HG03097 (cell line): ENCODE results near the gene ABCB11.

Experiments used
- ATAC-seq: cut with Tn5 transposase; IDR thresholded peaks from one replicate; pipeline ENCODE4 v1.9.1; 2021; ENCODE audit not compliant: unreplicated experiment, low FRiP score

The ABCB11 gene

DNA sequence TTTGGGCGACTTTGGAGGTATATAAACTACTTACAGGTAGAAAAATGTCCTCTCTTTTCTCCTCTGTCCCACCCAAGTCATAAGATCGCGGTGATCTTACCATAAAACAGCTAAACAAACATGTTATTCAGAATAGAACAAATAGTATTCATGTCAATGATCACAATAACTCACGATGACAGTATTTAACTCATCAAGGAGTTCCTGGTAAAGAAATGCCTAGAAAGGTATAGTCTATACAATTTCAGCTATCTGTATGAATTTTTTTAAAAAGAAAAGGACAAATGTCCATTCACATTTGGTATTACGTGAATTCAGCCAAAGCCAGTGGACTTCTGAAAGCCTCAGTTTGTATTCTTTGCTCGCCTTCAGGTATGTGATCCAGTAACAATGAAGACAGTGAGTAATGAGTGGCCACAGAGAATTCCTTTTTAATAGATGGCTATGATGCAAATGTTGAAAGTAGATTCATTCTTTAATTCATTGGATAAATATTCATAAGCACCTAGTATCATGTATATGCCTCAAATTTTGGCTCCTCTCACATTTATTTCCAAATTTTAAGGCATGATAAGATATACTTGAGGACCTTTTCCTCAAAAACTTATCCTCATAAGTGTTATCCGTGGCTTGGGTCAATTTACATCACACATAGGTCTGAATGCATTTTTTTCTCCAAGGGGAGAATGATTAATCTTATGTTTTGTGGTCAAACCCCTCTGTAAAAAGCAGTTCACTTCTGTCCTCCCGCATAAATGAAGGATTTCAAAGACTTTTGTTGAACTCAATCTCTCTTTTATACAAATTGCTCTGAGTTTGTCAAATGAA is 20.3 kb downstream of the ABCB11 start:
- no peak for ATAC-seq

DNA sequence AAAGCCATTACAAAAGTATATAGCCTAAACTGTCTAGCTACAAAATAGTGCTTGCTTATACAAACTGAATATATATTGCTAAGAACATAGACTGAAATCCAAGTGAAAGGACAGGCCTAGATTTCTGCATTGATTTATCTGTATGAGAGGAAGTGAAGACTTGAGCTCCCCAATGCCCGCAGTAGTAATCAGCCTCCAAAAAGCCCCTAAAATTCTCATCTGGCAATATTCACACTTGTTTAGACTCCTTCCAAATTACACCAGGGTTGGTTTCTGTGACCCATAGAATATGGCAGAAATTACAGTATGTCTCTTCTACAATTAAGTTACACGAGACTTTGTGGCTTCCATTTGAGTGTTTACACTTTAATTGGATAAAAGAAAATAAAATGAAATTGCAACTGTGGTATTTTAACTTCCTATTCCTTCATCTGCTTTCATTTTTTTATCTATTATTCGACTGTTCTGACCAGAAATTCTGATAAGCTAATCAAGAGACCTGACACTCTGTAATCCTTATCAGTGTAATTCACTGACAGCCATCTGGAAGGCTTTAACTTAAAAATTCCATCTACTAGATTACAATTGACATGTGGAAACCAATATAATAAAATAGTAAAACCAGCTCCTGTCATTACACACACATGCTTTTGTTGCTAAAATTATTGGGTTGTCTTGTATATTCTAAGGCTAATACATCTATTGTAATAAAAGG is 21.1 kb downstream of the ABCB11 start:
- ATAC-seq: no peak

GRCh38 chr2:169007941-169008340 is 23.2 kb downstream of the ABCB11 start:
- ATAC-seq: no peak

- ATAC-seq: no peak
These were observed 23.8 kb downstream of the ABCB11 start for GRCh38 chr2:169007356-169007755.

DNA sequence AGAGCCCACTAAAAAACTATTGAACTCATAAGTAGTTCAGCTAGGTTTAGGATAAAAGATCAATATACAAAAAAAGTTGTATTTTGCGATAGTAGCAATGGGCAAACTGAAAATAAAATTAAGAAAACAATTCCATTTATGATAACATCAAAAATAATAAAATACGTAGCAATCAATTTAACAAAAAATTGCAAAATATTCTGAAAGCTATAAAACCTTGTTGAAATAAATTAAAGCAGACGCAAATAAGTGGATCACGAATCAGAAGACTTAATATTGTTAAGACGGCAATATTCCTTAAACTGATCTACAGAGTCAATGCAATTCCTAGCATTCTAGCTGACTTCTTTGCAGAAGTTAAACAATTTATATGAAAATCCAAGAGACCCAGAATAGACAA is 24.5 kb downstream of the ABCB11 start:
- ATAC-seq: no peak

GRCh38 chr2:169005994-169006393 is 25.1 kb downstream of the ABCB11 start:
- no peak for ATAC-seq

GRCh38 chr2:169005080-169005598 is 26.0 kb downstream of the ABCB11 start:
- no peak for ATAC-seq

GRCh38 chr2:169002161-169002738 is 28.9 kb downstream of the ABCB11 start:
- no peak for ATAC-seq

DNA sequence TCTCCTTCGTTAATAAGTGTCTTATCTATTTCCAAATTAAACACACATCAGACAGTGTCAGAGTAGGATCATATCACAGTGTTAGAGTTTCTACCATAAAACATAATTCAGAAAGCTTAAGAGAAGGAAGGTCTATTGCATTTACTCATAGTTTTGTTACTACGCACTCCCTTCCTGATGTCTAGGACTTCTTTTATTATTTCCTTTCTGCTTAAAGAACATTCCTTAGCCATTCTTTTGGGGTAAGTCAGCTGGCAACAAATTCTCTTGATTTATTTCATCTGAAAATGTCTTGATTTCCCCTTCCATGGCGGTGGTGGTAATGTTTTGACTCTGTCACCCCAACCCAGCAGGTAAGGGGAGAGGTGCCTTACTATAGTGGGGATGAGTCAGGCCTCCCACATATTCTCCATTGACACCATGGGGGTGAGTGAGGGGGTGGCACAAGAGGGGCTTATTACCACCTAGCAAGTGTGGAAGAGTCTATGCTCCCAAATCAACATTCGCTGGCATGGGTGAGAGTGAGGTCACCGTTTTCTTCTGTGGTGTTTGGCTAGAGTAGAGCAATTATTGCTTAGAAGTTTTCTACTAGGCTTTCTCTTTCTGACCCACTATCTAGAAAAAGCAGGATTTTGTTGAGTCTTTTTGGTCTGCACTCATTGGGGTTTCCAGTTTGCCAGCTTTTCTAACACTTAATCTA is 29.9 kb downstream of the ABCB11 start:
- ATAC-seq: no peak

DNA sequence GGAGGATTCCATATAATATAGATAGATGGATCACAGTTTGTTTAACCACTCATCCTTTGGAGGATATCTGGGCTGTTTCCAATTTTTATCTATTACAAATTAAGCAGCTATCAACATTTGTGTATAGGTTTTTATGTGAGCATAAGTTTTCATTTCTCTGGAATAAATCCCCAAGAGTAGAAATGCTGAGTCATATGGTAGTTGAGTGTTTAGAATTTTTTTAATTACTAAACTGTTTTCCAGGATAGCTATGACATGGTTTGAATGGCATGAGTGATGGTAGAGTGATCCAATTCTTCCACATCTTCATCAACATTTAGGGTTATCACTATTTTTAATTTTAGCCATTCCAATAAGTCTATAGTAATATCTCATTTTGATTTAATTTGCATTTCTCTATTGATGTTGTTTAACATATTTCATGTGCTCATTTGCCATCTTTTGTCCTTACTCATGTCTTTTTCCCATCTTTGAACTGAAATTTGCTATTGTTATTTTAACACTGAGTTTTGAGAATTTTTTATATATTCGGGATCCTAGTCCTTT is 31.4 kb downstream of the ABCB11 start:
- no peak for ATAC-seq

GRCh38 chr2:168998609-168999211 is 32.4 kb downstream of the ABCB11 start:
- ATAC-seq: no peak

- no peak for ATAC-seq
These were observed 33.3 kb downstream of the ABCB11 start for GRCh38 chr2:168997794-168998193.

- ATAC-seq: no peak
These were observed 34.0 kb downstream of the ABCB11 start for GRCh38 chr2:168997118-168997521.

GRCh38 chr2:168995744-168996143 is 35.4 kb downstream of the ABCB11 start:
- ATAC-seq: no peak

DNA sequence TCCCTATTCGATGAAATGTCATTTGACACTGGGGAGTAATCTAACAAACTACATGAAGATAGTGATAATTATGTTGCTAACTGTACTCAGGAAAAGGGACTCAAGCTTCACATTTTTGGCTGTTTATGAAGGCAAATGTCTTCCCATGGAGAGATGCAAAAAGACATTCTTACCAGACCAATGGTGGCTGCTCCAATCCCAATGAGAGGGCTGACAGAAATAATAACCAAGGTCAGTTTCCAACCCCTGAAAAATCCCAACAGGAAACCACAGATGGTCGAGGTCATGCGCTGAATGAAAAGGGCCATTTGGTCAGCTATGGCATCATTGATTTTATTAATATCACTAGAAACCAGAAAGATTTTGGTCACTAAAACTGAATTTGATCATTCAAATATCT is 37.6 kb downstream of the ABCB11 start:
- ATAC-seq: no peak

- ATAC-seq: no peak
These were observed 38.4 kb downstream of the ABCB11 start for GRCh38 chr2:168992591-168993349.

GRCh38 chr2:168992026-168992425 is 39.1 kb downstream of the ABCB11 start:
- no peak for ATAC-seq

- ATAC-seq: no peak
These were observed 42.4 kb downstream of the ABCB11 start for GRCh38 chr2:168988755-168989154.

GRCh38 chr2:168986398-168986943 is 44.7 kb downstream of the ABCB11 start:
- ATAC-seq: no peak
